HG03196 (cell line): ENCODE measurements around the gene CTNNBL1.

Source experiments
- ATAC-seq: cut with Tn5 transposase; IDR thresholded peaks from one replicate; pipeline ENCODE4 v1.9.1; 2021; ENCODE audit not compliant: unreplicated experiment

The CTNNBL1 gene

DNA sequence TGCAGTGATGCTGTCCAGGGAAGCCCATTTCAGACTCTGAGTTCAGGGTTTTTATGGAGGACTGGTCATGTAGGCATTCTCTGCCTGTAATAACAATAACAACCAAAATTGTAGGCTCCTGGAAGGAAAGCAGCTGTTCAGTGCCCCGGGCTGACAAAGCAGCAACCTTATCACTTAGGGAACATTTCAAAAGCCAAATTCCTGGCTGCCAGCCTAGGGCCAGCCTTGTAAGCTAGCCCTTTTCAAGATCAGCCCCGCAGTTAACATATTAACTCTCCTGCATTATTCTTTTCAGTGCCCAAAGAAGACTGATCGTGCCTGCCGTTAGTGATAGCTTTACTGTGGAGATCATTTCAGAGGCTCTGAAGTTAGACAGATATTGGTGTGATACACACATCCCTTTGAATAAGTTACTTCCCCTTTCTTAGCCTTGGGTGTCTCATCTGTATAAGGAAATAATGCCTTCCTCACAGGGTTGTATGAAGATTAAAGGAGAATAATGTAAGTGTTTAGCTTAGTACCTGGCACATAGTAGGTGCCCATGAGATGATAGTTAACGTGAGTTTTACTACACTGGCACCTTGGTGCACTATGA, 44.1 kb downstream of the CTNNBL1 start:
- ATAC-seq, result no peak

DNA sequence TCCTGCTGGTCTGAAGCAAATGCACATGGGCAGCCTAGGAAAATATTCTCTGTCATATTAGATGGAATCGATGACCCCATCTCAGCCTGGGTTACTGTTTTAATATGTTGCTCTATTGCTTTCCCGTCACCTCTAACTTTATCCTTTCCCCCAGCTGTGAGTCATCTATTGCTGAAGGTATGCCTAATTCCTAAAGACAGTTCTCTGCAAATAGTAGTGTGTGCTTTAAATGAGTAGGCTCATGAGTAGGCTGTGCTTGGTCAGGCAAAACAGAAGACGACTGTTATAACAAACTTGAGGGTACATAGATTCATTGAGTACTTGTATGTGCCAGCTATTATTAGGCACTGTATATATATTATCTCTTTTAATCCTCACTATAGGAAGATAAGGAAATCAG, 47.2 kb downstream of the CTNNBL1 start:
- ATAC-seq, result no peak

DNA sequence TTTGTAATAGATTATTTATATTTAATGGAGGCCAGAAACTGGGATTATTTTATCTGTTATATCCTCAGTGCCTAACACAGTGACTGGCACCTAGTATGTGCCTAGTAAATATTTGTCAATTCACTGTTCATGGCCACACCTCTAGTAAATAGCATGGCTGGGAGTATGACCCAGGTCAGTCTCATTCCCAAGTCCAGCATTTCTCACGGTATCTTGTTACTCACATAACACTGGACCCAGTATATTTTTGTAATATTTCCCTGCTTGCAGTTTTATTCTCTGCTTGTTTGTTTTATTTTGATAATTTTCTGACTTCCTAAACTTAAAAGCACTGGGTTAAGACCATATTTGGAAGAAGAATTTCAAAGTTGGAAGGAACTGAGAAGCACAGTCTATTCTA, 47.7 kb downstream of the CTNNBL1 start:
- no peak for ATAC-seq

DNA sequence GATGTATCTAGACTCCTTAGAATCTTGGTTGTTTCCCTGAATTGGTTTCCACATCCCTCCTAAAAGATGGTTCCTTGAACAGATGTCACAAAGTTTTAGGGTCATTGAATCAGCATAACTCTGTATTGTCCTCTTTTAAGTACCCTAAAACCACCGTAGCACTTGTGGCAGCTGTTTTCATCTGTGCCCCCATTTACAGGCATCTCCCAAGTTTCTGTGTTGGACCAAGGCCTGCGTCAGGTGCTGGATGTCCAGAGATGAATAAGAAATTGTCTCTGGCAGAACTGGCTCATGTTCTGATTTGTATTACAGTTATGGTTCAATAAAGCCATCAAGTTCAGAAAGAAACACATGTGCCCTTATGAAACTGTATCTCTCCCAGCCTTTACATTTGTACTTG, 48.3 kb downstream of the CTNNBL1 start:
- ATAC-seq, result no peak

DNA sequence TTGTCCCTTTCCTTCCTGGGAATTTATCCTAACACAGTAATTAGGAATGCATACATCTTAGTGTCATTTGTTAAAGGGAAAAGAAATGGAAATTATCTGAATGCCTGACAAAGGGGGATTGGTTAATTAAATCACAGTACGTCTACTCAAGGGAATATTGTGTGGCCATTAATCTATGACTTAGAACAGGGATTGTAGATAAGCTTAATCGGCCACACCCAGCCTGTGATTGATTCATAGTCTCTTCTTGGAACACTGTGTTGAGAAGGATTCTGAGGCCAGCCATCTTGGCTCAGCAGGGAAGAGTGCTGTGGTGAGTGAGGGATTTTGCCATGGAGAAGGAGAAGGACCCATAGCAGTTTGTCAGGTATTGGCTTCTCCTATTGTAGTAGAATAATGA, 50.5 kb downstream of the CTNNBL1 start:
- ATAC-seq, result no peak

DNA sequence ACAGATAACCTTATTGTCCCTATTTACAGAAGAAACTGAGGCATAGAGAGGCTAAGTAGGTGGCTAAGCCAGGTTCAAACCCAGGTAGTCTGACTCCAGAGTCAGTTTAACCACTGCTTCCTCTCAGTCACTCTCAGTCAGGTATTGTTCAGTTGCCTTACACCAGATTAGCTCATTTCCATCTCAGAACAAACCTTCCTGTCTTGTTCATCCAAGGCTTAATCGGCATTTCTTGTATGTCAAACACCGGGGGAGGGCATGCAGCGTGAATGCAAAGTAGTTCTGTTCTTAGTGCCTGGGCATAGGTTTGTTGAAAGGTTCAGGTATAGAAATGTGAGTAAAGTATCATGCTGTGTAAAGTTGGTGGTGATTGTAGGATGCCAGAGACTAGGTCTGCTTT, 51.7 kb downstream of the CTNNBL1 start:
- no peak for ATAC-seq

DNA sequence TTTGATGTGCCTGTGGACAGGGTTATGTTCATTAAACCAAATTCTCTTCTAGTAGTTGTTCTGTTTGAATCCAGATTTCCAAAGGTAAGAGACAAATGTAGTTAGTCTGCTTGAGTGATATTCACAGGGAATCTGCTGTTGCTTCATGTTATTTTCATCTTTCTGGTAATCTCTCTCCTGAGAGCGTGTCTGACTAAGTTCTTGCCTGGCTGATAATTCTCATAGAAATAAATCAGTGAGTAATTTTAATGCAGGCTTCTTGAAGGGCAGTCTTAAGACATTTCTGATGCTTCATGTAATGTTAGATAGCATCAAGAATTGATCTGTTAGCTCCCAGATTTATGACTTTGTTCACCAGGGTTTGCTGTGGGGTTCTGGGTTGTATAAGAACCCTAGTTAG, 54.2 kb downstream of the CTNNBL1 start:
- no peak for ATAC-seq

DNA sequence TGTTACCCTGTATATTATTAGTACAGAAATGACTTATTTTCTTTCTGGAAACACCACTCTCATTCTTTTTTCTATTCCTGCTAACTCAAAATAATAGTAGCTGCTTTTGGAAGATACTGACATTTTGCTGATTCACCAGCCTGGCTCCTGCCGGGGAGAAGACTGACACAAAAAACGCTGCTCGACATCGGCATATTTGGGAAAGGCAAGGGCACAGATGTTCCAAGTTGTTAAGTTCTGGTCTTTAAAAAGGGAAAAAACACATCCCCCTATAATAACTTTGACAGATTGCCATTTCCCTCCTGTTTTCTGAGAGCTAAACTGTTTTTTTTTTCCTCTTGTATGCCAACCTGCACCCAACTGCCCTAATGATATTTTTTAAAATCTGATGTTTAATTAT, 55.4 kb downstream of the CTNNBL1 start:
- no peak for ATAC-seq

DNA sequence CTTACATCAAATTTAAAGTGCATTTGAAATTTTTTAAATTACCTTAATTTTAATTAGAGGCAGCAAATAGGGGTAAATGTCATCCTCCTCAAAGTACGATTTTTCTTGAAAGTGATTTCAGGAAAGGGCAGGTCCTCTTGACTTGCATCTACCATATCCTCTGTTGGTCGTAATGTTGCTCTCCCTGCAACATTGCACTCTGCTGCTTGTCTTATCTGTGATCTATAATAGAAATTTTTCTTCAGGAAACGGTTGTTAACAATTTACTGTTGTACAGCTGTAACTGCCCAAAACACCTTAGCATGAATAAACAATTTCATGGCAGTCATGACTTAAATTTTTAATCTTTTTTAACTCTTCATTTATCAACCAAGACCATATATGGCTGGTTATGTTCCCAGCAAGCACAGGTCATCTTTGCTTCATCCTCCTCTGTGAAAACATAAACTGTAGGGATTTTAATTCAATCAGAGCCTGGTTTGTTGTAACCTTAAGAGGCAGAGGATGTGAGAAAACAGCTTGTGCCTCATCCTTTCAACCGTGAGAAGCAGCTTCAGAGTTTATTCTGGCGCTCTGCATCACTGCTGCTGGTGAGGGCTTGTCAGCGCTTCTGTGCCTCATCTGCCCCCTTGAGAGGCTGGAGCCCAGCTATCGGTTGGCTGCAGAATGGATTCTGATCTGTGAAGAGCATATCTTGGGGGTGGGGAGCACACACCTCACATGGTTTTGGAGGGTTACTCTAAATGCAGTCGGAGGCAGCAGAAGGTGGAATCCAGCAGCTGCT, 56.0 kb downstream of the CTNNBL1 start:
- no peak for ATAC-seq

DNA sequence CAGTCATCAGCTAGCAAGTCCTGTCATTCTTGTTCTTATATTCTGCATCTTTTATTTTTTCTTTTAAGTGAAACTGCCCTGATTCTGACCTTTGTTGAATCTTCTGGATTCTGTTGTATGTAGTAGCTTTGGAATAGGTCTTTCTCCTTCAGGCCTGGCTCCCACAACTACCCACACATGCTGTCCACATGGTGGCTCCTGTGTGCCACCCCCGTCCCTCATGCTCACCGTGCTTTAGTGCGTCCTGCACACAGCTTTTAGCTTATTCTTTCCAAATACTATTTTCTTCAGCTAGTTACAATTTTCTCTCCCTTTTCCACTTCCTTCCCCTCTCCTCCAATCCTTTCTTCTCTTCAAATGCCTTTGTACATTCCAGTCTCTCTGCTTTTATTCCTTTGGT, 61.8 kb downstream of the CTNNBL1 start:
- ATAC-seq, result no peak

DNA sequence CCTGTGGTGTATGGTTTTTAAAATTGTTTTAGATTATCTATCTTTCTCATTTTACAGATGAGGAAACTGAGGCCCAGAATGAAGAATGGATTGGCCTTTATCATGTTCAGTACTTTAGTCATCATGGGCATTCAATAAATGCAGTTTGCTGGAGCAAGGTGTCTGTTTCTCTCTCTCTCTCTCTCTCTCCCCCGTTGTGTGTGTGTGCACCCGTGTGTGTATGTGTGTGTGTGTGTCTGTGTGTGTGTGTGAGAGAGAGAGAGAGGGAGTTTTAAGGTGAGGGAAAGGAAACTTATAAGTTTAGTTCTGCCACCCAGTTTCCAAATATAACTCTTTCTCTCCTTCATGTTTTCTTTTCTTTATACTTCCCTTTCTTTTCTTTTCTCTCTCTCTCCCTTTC, 62.4 kb downstream of the CTNNBL1 start:
- ATAC-seq, result no peak

DNA sequence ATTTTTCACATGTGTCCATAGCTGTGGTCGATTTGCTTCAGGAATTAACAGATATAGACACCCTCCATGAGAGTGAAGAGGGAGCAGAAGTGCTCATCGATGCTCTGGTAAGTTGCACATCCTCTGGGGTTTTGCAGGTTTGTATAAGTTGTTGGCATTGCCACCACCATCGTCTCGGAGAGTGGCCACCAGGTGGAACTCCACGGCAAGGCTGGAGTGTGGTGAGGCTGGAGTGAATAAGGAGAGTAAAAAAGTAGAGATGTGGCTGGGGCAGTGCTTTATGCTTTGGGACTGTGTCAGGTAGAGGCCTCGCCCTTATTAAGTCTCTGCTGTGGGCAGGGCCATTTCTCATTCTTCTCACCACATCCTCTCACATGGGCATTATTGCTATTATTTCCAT, 63.7 kb downstream of the CTNNBL1 start:
- ATAC-seq, result no peak

DNA sequence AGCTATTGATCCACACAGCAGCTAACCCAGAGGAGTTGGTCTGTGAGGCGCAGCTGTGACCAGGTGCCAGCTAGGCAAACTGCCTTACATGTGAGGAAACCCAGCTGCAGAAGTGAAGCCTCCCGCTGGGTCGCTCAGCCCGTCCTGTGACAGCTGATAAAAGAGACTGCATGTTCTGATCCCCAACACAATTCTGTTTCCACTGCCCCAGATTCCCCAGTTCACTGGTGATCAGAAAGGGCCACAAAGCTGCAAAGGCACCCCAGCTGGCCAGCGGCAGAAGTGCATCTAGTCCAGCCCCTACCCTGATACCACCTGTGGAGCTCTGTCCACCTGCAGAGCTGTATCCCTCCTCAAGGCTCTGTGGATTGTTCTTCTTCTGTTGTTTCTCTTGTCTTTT, 64.5 kb downstream of the CTNNBL1 start:
- ATAC-seq, result no peak

DNA sequence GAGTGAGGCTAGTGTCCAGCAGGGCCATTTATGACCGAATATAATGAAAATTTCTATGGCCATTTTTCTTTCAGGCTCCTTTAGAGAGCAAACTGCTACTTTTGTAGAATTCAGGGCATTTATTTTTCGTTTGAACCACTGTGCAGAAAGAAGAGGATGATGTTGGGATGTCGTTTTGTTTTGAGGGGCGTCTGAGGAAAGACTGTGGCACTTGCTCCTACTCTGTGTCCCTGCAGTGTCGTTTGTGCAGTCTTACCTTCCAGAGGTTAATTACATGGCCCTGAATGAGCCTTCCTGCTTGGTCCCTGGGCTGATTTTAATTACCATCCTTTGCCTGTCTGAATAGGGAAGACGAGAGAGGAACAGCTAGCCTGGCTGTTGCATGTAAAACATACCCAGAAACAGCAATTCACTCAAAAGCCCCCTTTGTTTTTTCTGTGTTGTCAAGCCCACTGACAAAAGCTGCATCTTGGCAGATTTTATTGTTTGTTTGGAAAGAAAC, 65.3 kb downstream of the CTNNBL1 start:
- no peak for ATAC-seq

DNA sequence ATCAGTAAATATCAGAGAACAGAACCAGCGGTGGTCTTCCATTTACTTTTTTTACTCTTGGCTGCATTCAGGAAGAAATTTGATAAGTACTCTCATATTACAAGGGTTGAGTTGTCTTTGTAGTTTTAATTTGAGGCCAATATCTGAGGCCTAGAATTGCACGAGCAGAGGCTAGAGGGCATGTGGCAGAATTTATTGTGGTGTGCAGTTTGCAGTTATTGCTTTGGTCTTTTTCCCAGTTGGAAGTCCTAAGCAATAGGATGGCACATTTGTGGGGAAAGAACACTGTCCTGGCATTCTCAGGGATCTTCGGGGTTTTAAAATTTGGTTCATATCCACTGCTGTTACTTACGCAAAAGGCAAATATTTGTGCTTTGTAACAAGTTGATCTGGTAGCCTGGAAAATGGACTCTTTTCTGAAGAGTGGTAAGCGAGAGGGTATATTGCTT, 66.0 kb downstream of the CTNNBL1 start:
- no peak for ATAC-seq

DNA sequence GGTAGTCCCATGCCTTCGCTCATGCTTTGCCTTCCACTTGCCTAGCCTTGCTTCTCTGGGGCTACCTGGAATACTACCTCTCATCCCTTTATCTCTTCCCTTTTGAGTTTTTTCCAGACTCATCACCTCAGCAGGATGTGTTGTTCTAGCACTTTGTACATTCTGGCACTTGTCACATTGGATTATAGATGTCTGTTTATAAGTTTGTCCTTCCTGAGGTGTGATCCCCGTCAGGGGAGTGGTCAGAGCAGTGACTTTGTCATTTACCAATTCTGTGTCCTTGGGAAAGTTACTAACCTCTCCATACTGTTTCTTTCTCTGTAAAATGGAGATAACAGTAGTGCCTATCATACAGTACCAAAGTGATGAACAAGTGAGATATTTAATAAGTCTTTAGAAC, 66.5 kb downstream of the CTNNBL1 start:
- ATAC-seq, result no peak

DNA sequence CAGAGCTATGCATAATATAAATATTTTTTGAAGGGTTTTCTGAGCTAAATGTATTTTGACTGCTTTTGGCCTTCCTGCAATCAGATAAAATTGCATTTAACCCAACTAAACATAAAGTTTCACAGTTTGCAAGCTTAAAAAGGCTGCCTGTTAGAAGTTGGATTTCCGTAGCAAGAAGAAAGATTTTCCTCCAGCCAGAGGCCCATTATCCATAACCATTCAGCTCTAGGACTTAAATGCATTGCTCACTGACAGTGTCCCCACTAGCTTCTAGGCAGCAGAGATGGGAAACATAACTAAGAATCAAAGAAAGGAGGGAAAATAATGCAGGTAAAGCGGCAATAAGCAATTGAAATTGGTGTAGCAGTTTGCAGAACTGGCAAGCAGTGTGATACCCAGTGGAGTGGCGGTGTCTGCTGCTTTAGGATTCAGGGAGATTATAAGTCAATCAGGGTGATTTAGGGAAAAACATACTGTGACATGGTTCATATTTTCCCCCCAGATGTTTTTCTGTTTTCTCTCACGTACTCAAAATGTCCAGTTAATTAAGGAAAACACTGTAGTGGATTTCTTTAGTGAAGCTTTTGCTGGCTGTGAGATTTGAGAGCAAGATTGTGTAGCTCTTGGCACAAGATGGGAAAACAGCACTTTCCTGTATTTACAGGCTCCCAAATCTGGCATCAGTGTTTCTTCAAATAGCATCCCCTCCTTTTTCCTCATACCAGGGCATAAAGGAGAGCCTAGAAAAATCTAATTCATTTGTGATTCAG, 69.1 kb downstream of the CTNNBL1 start:
- no peak for ATAC-seq

DNA sequence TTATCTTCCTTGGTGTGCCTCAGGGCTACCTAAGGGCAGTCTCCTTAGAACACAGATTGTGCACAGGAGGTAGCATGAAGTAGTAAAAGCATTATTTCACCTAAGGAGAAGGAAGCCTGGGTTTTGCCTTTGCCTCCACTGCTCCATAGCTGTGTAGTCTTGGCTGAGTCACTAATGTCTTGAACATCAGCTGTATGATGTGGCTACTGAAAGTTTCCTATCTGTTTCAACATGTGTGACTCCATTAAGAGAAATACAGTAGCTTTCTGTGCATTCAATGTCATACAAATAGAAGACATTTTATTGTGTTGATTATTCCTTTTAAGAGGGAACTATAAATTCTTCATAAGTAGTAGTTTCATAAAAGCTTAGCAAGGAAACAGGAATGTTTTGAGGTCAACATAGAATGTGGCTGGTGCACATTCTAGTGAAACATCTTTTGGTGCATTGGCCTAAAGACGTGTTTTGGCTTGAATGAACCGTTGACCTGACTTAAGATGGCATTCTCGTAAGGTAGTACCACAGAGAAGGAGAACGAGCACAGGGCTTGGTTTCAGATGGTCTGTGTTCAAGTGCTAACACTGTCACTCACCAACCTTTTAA, 70.6 kb downstream of the CTNNBL1 start:
- no peak for ATAC-seq

DNA sequence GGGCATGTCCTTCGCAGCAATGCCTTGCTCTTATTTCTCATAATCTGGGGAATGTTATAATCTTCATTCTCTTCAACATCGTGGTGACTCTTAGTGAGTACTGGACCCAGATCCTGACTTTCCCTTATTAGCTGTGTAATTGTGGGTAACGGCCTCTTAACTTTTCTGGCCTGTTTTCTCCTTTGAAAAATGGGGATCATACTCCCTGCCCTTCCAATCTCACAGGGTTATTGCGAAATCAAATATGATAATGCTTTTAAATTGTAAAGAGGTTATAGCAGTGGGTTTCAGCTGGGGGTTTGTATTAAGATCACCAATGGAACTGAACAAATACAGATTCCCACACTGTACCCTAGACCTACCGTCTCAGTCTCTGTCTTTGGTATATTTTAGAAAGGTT, 77.1 kb downstream of the CTNNBL1 start:
- ATAC-seq, result no peak

DNA sequence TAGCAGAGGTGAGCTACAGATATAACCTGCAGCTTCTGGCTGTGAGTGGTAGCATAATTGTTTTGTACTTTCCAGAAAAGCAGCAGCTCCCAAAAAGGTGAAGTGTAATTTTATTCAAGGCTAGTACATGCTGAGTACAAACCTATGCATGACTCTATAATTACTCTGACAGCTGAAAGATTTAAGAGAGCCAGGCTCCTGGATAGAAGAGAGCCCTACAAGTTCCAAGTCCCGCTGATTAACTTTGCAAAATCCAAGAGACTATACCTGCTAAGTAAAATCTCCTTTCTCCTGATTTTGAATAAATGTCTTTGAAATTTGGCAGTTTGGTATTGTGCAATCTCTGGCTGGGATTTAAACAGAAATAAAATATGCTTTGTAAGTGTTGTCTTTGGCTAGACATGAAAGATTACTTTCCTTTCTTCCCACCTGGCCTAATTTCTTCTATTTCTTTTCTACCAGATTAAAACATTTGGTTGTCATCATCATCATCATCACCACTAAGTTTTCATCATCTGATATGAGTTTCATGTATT, 79.5 kb downstream of the CTNNBL1 start:
- no peak for ATAC-seq

DNA sequence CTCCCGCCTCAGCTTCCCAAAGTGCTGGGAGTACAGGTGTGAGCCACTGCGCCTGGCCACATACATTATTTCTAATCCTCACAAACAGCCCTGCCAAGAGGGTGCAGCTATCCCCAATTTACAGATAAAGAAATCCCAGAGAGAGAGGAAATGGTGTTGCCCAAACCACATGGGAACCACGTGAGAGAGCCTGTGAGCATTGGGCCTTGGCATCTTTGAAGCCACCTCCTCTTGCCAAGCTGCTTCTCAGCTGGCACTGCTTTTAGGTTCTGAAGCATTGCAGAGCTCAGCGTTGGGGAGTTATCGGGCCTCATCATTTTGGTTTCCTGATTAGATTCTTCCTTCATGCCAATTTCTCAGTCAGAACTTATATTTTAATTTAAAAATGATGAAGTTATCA, 80.3 kb downstream of the CTNNBL1 start:
- no peak for ATAC-seq
